Kidney (tissue), 14 donors: Measurements from ENCODE around the gene SORBS1. TPM values are rescaled to one million over a fixed set of nuclear protein-coding genes. Genes with fewer than 3 reads are reported as not detected.

ENCODE experiments used
- DNase-seq, 5 donors: peaks; one replicate each; pipeline ENCODE4 v3.0.0-alpha.2; 2013 to 2020
- FAIRE-seq: peaks from 2 replicates; lab custom pipeline; 2012; peaks lifted over from hg19 to GRCh38; lab: Jason Lieb, UNC
- H3K27ac ChIP-seq, 2 donors: one replicate each; pipeline ENCODE4 v1.7.0; 2013; ENCODE audit warnings: low read depth in 2 of 2, low read length in 2 of 2, inconsistent platforms in 1 of 2
- H3K27me3 ChIP-seq: one replicate; pipeline ENCODE4 v1.7.1; 2013; ENCODE audit warnings: low read length, inconsistent platforms; ENCODE audit not compliant: control insufficient read depth, insufficient read depth
- H3K36me3 ChIP-seq, 3 donors: one replicate each; pipeline versions ENCODE4 v1.7.0 to v1.7.1; 2013; ENCODE audit warnings: low read length in 3 of 3, control low read depth in 1 of 3, inconsistent platforms in 1 of 3; ENCODE audit not compliant: insufficient read depth in 3 of 3, control insufficient read depth in 2 of 3
- H3K4me1 ChIP-seq, 3 donors: one replicate each; pipeline versions ENCODE4 v1.7.0 to v1.7.1; 2013; ENCODE audit warnings: low read length in 3 of 3, inconsistent platforms in 1 of 3, low read depth in 1 of 3; ENCODE audit not compliant: control insufficient read depth in 2 of 3, insufficient read depth in 2 of 3
- H3K4me3 ChIP-seq, 3 donors: one replicate each; pipeline versions ENCODE4 v1.7.0 to v1.8.1; 2013; ENCODE audit warnings: low read length in 3 of 3, control low read depth in 1 of 3, inconsistent platforms in 1 of 3
- H3K9ac ChIP-seq, 3 donors: one replicate each; pipeline versions ENCODE4 v1.7.0 to v1.7.1; 2013; ENCODE audit warnings: low read length in 3 of 3, control low read depth in 1 of 3, inconsistent platforms in 1 of 3
- H3K9me3 ChIP-seq, 3 donors: one replicate each; pipeline versions ENCODE4 v1.7.0 to v1.7.1; 2013; ENCODE audit warnings: low read length in 3 of 3, control low read depth in 1 of 3, inconsistent platforms in 1 of 3; ENCODE audit not compliant: control insufficient read depth in 2 of 3, insufficient read depth in 1 of 3
- intact Hi-C: fragments of 100-400 bp; cut with DNase I; formaldehyde crosslinking; loops from one replicate; pipeline ENCODE4 v1.11.1; 2022
- polyA plus RNA-seq: library from polyadenylated mRNA; stranded (reverse); fragments of 350-450 nt; fragmentation: Illumina TruSeq; extraction: RNeasy Lipid Tissue Mini Kit (QIAGEN cat#74804); gene quantifications from one replicate; pipeline ENCODE4 v1.2.3, GENCODE V29; 2014; ENCODE audit warnings: low read depth, low replicate concordance; ENCODE audit not compliant: insufficient read depth
- total RNA-seq: library from RNA; stranded (reverse); fragmentation: NEBNext Ultra II Directional; extraction: Animal tissue kit (Norgen Biotek cat#: 25700); gene quantifications from one replicate; pipeline ENCODE4 v1.2.1, GENCODE V29; 2021
- TF ChIP-seq, protein P1 (sequence below): IDR thresholded peaks from 3 replicates; pipeline ENCODE4 v1.5.1; 2012; ENCODE audit warnings: mild to moderate bottlenecking, moderate library complexity, borderline replicate concordance; ENCODE audit not compliant: insufficient read depth; ENCODE audit errors: extremely low read depth
- donor health status: control.
- donor health status: control.
- donor health status: control.
- donor health status: control.
- donor health status: control.
- donor health status: DM: yes; HTN: yes; CAD: no.
- donor health status: Normal renal cell carcinoma (clear cell type).

SORBS1 gene
- total and polyA plus RNA-seq, 2 donors from 2014 or later = 12.2 to 91.7 TPM

DNA sequence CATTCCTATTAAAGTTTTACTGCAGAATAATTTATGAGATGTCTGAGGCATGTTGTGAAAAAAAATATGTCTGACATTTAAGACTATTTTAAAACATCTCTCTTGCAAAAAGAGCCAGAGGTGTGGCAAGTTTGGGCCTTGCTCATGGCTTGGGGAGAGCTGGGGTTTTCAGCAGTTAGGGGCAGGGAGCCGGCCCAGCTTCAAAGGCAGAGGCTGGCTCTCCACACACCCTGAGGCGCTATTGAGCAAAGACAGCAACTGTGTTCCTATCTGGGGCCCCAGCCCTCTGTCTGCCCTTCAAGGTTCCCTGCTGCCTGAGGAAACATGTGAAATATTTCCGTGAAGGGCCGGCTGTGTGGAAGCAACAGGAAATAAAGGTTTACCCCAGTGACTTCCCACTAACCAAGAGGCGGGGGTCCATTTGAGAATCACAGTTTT is 94.0 kb downstream of the SORBS1 start:
- peak; percentile 67 to 86 (median 74) for DNase-seq
- Histone ChIP-seq H3K4me1 (peaks cover 0 to 9% (median 0%) of the 10 kb centered on the region in 3 donors), H3K9me3 (no peaks in the 10 kb centered on the region), H3K27me3 (no peaks in the 10 kb centered on the region), H3K36me3 (no peaks in the 10 kb centered on the region), H3K27ac (peak overlapping the region; percentile 17 to 34), H3K9ac (no peak overlapping the region), H3K4me3 (no peak overlapping the region)
- FAIRE-seq = no peak
- intact Hi-C loops = no loop called here
- TF ChIP-seq, protein P1, sequence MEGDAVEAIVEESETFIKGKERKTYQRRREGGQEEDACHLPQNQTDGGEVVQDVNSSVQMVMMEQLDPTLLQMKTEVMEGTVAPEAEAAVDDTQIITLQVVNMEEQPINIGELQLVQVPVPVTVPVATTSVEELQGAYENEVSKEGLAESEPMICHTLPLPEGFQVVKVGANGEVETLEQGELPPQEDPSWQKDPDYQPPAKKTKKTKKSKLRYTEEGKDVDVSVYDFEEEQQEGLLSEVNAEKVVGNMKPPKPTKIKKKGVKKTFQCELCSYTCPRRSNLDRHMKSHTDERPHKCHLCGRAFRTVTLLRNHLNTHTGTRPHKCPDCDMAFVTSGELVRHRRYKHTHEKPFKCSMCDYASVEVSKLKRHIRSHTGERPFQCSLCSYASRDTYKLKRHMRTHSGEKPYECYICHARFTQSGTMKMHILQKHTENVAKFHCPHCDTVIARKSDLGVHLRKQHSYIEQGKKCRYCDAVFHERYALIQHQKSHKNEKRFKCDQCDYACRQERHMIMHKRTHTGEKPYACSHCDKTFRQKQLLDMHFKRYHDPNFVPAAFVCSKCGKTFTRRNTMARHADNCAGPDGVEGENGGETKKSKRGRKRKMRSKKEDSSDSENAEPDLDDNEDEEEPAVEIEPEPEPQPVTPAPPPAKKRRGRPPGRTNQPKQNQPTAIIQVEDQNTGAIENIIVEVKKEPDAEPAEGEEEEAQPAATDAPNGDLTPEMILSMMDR = peak; percentile 12

DNA sequence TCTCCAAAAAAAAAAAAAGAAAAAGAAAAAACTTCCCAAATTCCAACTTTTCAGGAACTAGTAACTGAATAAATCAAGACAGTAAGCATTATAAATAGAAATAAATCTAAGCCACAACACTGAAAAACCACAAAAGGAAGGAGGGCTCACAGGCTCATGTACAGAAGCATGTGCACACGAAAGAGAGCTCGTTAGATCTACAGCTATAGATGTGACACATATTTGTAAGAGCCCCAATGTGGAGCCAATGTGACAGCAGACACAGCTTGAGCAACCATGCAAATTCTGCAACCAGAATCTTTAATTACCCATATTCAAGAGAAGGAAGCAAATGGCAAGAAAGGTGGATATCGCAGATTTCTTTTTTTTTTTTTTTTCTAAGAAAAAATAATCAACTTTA is 94.7 kb downstream of the SORBS1 start:
- H3K36me3 ChIP-seq = no peaks in the 10 kb centered on the region
- peaks cover 0 to 9% (median 0%) of the 10 kb centered on the region in 3 donors for H3K4me1 ChIP-seq
- H3K9ac ChIP-seq = no peak overlapping the region
- FAIRE-seq (no peak), DNase-seq (peak in 1 of 5 donors; percentile 51)
- intact Hi-C loops = no loop called here
- H3K27me3 ChIP-seq = no peaks in the 10 kb centered on the region
- TF ChIP-seq, protein P1 = no peak
- H3K4me3 ChIP-seq = no peak overlapping the region
- no peaks in the 10 kb centered on the region for H3K9me3 ChIP-seq
- H3K27ac ChIP-seq = no peak overlapping the region

DNA sequence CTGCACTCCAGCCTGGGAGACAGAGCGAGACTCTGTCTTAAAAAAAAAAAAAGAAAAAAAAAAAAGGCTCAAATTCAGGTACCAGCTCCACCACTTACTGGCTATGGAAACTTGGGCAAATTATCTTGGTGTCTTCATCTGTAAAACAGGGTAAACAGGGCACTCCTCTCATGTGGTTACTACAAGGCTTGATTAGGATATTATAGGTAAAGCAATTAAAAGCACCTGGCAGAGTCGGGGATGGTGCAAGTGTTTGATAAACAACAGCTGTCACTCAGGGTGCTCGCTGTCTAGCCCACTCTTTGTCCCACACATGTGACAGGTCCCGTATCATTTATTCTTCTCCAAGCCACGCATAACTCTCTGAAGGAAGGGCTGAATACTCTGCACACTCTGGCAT is 96.9 kb downstream of the SORBS1 start:
- TF ChIP-seq, protein P1 = no peak
- no peak overlapping the region for H3K27ac ChIP-seq
- peaks cover 4 to 12% (median 5%) of the 10 kb centered on the region in 3 donors for H3K4me1 ChIP-seq
- no peaks in the 10 kb centered on the region for H3K9me3 ChIP-seq
- no peak overlapping the region for H3K4me3 ChIP-seq
- no peak overlapping the region for H3K9ac ChIP-seq
- DNase-seq (no peak), FAIRE-seq (no peak)
- no peaks in the 10 kb centered on the region for H3K36me3 ChIP-seq
- intact Hi-C loops = no loop called here
- H3K27me3 ChIP-seq = no peaks in the 10 kb centered on the region
